Measurements from ENCODE around the gene IL11. TPM values are rescaled to one million over a fixed set of nuclear protein-coding genes. Genes with fewer than 3 reads are reported as not detected.
A peak's percentile ranks its signal among the peaks of the same experiment; 100 is the strongest.

IL11 gene
- total RNA-seq, 4 donors from 2014 or later: 0.66 TPM; not detected in 3

DNA sequence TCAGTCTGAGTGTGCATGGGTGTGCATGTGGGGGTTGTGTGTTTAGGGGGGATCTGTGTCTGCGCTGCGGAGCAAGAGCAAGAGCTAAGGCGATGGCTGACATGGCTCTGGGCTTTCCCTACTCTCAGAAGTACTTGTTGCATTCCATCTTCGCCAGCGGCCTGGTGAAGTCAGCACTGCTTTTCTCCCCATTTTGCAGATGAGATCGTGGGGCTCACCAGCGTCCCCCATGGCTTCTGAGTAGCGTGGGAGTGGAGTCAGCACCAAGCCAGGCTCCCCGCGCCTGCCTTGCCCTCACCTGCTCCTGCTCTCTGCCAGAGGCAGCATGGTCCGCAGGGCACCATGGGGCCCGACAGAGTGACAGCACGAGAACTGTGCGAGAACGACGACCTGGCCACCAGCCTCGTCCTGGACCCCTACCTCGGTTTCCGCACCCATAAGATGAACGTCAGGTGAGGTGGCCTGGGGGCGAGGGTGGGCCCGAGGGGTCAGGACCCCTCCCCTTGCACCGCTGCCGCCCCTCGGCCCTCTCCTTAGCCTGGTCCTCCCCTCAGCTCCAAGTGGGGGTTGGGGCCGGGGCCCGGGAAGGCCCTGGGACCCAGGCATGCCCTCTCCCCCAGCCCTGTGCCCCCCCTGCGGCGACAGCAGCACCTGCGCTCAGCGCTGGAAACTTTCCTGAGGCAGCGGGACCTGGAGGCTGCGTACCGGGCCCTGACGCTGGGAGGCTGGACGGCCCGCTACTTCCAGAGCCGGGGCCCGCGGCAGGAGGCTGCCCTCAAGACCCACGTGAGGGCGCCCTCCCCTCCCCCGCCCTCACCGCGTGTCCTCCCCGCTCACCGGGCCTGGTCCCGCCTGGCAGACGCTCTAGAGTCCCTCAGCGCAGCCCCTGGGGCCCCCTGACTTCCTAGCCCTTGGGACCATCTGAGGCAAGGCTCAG, 28.4 kb downstream of the IL11 start:
- no peak for TF ChIP-seq POLR2A (IDR thresholded peaks at IDR 0.05)
- TF ChIP-seq, protein P1, sequence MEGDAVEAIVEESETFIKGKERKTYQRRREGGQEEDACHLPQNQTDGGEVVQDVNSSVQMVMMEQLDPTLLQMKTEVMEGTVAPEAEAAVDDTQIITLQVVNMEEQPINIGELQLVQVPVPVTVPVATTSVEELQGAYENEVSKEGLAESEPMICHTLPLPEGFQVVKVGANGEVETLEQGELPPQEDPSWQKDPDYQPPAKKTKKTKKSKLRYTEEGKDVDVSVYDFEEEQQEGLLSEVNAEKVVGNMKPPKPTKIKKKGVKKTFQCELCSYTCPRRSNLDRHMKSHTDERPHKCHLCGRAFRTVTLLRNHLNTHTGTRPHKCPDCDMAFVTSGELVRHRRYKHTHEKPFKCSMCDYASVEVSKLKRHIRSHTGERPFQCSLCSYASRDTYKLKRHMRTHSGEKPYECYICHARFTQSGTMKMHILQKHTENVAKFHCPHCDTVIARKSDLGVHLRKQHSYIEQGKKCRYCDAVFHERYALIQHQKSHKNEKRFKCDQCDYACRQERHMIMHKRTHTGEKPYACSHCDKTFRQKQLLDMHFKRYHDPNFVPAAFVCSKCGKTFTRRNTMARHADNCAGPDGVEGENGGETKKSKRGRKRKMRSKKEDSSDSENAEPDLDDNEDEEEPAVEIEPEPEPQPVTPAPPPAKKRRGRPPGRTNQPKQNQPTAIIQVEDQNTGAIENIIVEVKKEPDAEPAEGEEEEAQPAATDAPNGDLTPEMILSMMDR (IDR thresholded peaks at IDR 0.05 in 4 of 5, conservative IDR thresholded peaks at IDR 0.05 in 1 of 5): no peak
- H3K27ac ChIP-seq: no peak overlapping the region
- DNase-seq (no peak), ATAC-seq (no peak)
- peak overlapping the region in 1 of 4 donors; percentile 75 for H3K4me3 ChIP-seq
- intact Hi-C loops (cut with DNase I; ENCODE audit: low total_unique reads): no loop called here
- no peaks in the 10 kb centered on the region for H3K9me3 ChIP-seq
- in situ Hi-C loops (cut with MboI; ENCODE audit: low sequenced_read_pairs in 4 of 4): no loop called here
- peaks cover 12 to 22% of the 10 kb centered on the region in 2 donors for H3K4me1 ChIP-seq
- peaks cover 0 to 18% of the 10 kb centered on the region in 2 donors for H3K36me3 ChIP-seq
- H3K27me3 ChIP-seq: no peaks in the 10 kb centered on the region

DNA sequence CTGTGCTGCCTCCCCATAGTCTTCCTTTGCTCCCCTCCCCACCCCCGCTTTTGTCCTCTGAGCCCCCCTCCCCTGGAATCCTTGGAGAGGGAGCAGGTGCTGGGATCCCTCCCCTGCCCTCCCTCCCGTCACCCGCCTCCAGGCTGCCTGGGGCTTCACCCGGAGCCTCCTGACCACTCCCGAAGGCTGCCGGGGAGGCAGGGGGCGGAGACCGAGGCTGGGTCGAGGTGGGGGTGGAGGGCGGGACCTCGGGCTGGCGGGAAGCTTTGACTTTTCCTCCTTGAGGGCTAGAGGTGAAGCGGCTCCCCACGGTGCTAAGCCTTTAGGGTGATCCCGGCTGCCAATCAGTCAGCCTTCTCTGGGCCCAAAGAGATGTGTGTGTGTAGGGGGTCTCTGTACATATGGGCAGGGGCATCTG, 29.1 kb downstream of the IL11 start:
- Histone ChIP-seq H3K36me3 (peaks cover 0 to 18% of the 10 kb centered on the region in 2 donors), H3K9me3 (no peaks in the 10 kb centered on the region), H3K4me3 (peak overlapping the region; percentile 65 to 75 (median 74)), H3K27me3 (no peaks in the 10 kb centered on the region), H3K4me1 (peaks cover 12 to 22% of the 10 kb centered on the region in 2 donors), H3K27ac (peak overlapping the region in 1 of 4 donors; percentile 95)
- TF ChIP-seq, protein P1 (IDR thresholded peaks at IDR 0.05 in 4 of 5, conservative IDR thresholded peaks at IDR 0.05 in 1 of 5): no peak
- TF ChIP-seq POLR2A (IDR thresholded peaks at IDR 0.05): no peak
- ATAC-seq (no peak), DNase-seq (peak in 1 of 2 donors; percentile 47)
- in situ Hi-C loops (cut with MboI; ENCODE audit: low sequenced_read_pairs in 4 of 4): no loop called here
- intact Hi-C loops (cut with DNase I; ENCODE audit: low total_unique reads): no loop called here

DNA sequence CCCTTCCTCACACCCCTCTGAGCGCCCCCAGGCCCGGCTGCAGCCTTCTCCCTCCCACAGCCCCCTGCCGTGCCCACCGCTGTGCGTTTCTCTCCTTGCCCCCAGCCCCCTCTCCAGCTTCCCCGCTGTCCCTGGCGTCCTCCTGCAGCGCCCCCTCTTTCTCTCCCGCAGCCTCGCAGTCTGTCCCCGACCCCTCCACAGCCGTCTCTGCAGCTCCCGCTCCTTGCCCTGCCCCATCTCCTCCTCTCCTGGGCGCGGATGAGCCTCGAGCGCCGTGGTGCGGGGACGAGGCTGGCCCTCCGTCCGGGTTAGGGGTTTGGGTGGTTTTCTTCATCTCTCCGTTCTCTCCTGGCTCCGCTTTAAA, 29.5 kb downstream of the IL11 start:
- intact Hi-C loops (cut with DNase I; ENCODE audit: low total_unique reads): no loop called here

DNA sequence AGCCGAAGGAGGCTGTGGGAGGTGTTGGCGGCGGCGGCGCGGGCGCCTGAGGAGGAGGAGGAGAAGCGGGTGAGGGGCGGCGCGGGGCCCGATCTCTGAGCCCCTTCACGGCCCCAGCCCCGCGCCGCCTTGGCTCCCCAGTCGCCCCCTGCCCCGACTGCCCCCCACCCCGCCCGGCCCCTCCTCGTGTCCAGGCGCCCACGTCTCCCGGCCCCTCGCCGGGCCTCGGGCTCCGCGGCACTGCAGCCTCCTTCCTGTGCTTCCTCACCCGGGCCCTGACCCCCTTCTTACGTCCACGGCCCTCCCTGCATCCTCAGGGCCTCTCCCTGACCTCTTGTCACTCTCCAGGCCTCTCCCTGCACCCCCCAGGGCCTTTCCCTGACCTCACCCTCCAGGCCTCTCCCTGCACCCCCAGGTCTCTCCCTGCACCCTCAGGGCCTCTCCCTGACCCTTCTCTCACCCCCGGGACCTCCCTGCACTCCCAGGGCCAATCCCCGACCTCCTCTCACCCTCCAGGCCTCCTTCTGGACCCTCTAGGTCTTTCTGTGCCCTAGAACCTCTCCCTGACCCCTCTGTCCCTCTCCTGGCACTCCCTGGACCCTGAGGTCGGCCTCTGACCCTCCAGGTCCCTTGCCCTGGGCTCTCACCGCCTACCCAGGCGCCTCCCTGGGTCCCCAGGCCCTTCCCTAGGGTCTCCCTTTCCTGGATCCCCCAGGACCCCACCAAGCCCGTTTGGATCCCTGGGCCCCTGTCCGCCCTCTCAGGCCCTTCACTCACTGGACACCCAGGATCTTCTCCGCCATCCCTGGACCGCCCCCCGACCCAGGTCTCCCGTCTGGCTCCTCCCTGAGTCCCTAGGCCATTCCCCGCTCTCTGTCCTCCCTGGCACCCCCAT, 30.1 kb downstream of the IL11 start:
- peak in 1 of 2 donors; percentile 79 for TF ChIP-seq POLR2A (IDR thresholded peaks at IDR 0.05)
- TF ChIP-seq, protein P1 (IDR thresholded peaks at IDR 0.05 in 4 of 5, conservative IDR thresholded peaks at IDR 0.05 in 1 of 5): no peak
- DNase-seq (no peak), ATAC-seq (no peak)
- intact Hi-C loops (cut with DNase I; ENCODE audit: low total_unique reads) (loop anchor here (1.0 to 2.0 kb wide), 7 partner anchors 39 to 891 kb away; partner anchors contain the start of genes ISOC2, LENG8, PPP6R1 and RPL28), in situ Hi-C loops (cut with MboI; ENCODE audit: low sequenced_read_pairs in 4 of 4) (no loop called here)
- Histone ChIP-seq H3K9me3 (no peaks in the 10 kb centered on the region), H3K4me1 (peaks cover 12 to 22% of the 10 kb centered on the region in 2 donors), H3K27ac (peak overlapping the region; percentile 83 to 95 (median 88)), H3K4me3 (peak overlapping the region; percentile 65 to 75 (median 74)), H3K36me3 (peaks cover 0 to 18% of the 10 kb centered on the region in 2 donors), H3K27me3 (peaks cover 0 to 7% (median 0%) of the 10 kb centered on the region in 3 donors)

More for the DNA sequence above, 29.5 kb downstream of the IL11 start:
- Histone ChIP-seq H3K4me3 (peak overlapping the region; percentile 65 to 75 (median 74)), H3K27me3 (peaks cover 0 to 1% (median 0%) of the 10 kb centered on the region in 3 donors), H3K27ac (peak overlapping the region in 1 of 4 donors; percentile 95), H3K9me3 (no peaks in the 10 kb centered on the region), H3K4me1 (peaks cover 12 to 22% of the 10 kb centered on the region in 2 donors), H3K36me3 (peaks cover 0 to 18% of the 10 kb centered on the region in 2 donors)
- in situ Hi-C loops (cut with MboI; ENCODE audit: low sequenced_read_pairs in 4 of 4): no loop called here
- no peak for ATAC-seq
- DNase-seq: no peak
- TF ChIP-seq, protein P1 (IDR thresholded peaks at IDR 0.05 in 4 of 5, conservative IDR thresholded peaks at IDR 0.05 in 1 of 5): no peak
- no peak for TF ChIP-seq POLR2A (IDR thresholded peaks at IDR 0.05)
